Rectal smooth muscle tissue (tissue), 1 donor: ENCODE data around the gene RBM20.

ENCODE experiments used
- H3K27ac ChIP-seq: one replicate; pipeline ENCODE4 v1.7.0; 2013; ENCODE audit warnings: low read depth, low read length, inconsistent platforms
- H3K27me3 ChIP-seq: one replicate; pipeline ENCODE4 v1.7.0; 2013; ENCODE audit warnings: low read length; ENCODE audit not compliant: control insufficient read depth, insufficient read depth
- H3K36me3 ChIP-seq: one replicate; pipeline ENCODE4 v1.7.0; 2013; ENCODE audit warnings: low read length; ENCODE audit not compliant: control insufficient read depth, insufficient read depth
- H3K4me1 ChIP-seq: one replicate; pipeline ENCODE4 v1.7.0; 2013; ENCODE audit warnings: low read length; ENCODE audit not compliant: control insufficient read depth, insufficient read depth
- H3K4me3 ChIP-seq: one replicate; pipeline ENCODE4 v1.7.0; 2013; ENCODE audit warnings: low read length
- H3K9ac ChIP-seq: one replicate; pipeline ENCODE4 v1.7.0; 2013; ENCODE audit warnings: low read length

Gene RBM20

GRCh38 chr10:110818311-110819256 is 174.4 kb downstream of the RBM20 start:
- Histone ChIP-seq H3K4me3 (no peak overlapping the region), H3K27ac (peak overlapping the region; percentile 81), H3K9ac (no peak overlapping the region), H3K27me3 (no peaks in the 10 kb centered on the region), H3K4me1 (peaks cover 51% of the 10 kb centered on the region), H3K36me3 (no peaks in the 10 kb centered on the region)

- Histone ChIP-seq H3K27ac (peak overlapping the region; percentile 81), H3K4me1 (peaks cover 60% of the 10 kb centered on the region), H3K9ac (no peak overlapping the region), H3K4me3 (no peak overlapping the region), H3K27me3 (no peaks in the 10 kb centered on the region), H3K36me3 (no peaks in the 10 kb centered on the region)
Observed at GRCh38 chr10:110820321-110820814, 176.2 kb downstream of the RBM20 start.

- no peak overlapping the region for H3K9ac ChIP-seq
- H3K4me3 ChIP-seq = peak overlapping the region; percentile 16
- peak overlapping the region; percentile 81 for H3K27ac ChIP-seq
- H3K27me3 ChIP-seq = no peaks in the 10 kb centered on the region
- no peaks in the 10 kb centered on the region for H3K36me3 ChIP-seq
- peaks cover 64% of the 10 kb centered on the region for H3K4me1 ChIP-seq
Observed at GRCh38 chr10:110821508-110821907, 177.4 kb downstream of the RBM20 start.

- H3K27ac ChIP-seq = peak overlapping the region; percentile 81
- H3K4me3 ChIP-seq = no peak overlapping the region
- H3K4me1 ChIP-seq = peaks cover 65% of the 10 kb centered on the region
- no peaks in the 10 kb centered on the region for H3K27me3 ChIP-seq
- no peaks in the 10 kb centered on the region for H3K36me3 ChIP-seq
- H3K9ac ChIP-seq = no peak overlapping the region
Observed at GRCh38 chr10:110822035-110822711, 178.0 kb downstream of the RBM20 start.

GRCh38 chr10:110822712-110823311 is 178.7 kb downstream of the RBM20 start:
- H3K27me3 ChIP-seq = no peaks in the 10 kb centered on the region
- peak overlapping the region; percentile 81 for H3K27ac ChIP-seq
- H3K9ac ChIP-seq = no peak overlapping the region
- H3K4me3 ChIP-seq = no peak overlapping the region
- H3K36me3 ChIP-seq = no peaks in the 10 kb centered on the region
- peaks cover 71% of the 10 kb centered on the region for H3K4me1 ChIP-seq

- Histone ChIP-seq H3K4me1 (peaks cover 74% of the 10 kb centered on the region), H3K36me3 (no peaks in the 10 kb centered on the region), H3K9ac (no peak overlapping the region), H3K4me3 (no peak overlapping the region), H3K27ac (peak overlapping the region; percentile 64), H3K27me3 (no peaks in the 10 kb centered on the region)
Observed at GRCh38 chr10:110824152-110824441, 180.0 kb downstream of the RBM20 start.

- Histone ChIP-seq H3K27me3 (no peaks in the 10 kb centered on the region), H3K27ac (peak overlapping the region; percentile 64), H3K4me1 (peaks cover 73% of the 10 kb centered on the region), H3K9ac (no peak overlapping the region), H3K4me3 (no peak overlapping the region), H3K36me3 (no peaks in the 10 kb centered on the region)
Observed at GRCh38 chr10:110824660-110825059, 180.5 kb downstream of the RBM20 start.

- peaks cover 69% of the 10 kb centered on the region for H3K4me1 ChIP-seq
- peak overlapping the region; percentile 87 for H3K27ac ChIP-seq
- H3K4me3 ChIP-seq = no peak overlapping the region
- no peaks in the 10 kb centered on the region for H3K27me3 ChIP-seq
- H3K9ac ChIP-seq = no peak overlapping the region
- no peaks in the 10 kb centered on the region for H3K36me3 ChIP-seq
Observed at GRCh38 chr10:110825508-110825907, 181.4 kb downstream of the RBM20 start.

- H3K4me1 ChIP-seq = peaks cover 50% of the 10 kb centered on the region
- peak overlapping the region; percentile 87 for H3K27ac ChIP-seq
- no peak overlapping the region for H3K4me3 ChIP-seq
- H3K9ac ChIP-seq = no peak overlapping the region
- no peaks in the 10 kb centered on the region for H3K36me3 ChIP-seq
- no peaks in the 10 kb centered on the region for H3K27me3 ChIP-seq
Observed at GRCh38 chr10:110827410-110827809, 183.3 kb downstream of the RBM20 start.

GRCh38 chr10:110827875-110828274 is 183.7 kb downstream of the RBM20 start:
- Histone ChIP-seq H3K36me3 (no peaks in the 10 kb centered on the region), H3K4me3 (no peak overlapping the region), H3K27me3 (no peaks in the 10 kb centered on the region), H3K9ac (no peak overlapping the region), H3K4me1 (peaks cover 46% of the 10 kb centered on the region), H3K27ac (peak overlapping the region; percentile 87)

GRCh38 chr10:110828525-110828924 is 184.4 kb downstream of the RBM20 start:
- no peaks in the 10 kb centered on the region for H3K36me3 ChIP-seq
- H3K4me1 ChIP-seq = peaks cover 40% of the 10 kb centered on the region
- peak overlapping the region; percentile 87 for H3K27ac ChIP-seq

GRCh38 chr10:110829721-110830410 is 185.7 kb downstream of the RBM20 start:
- Histone ChIP-seq H3K4me1 (peaks cover 37% of the 10 kb centered on the region), H3K4me3 (no peak overlapping the region), H3K27me3 (no peaks in the 10 kb centered on the region), H3K27ac (peak overlapping the region; percentile 24), H3K36me3 (no peaks in the 10 kb centered on the region), H3K9ac (no peak overlapping the region)

More at GRCh38 chr10:110828525-110828924, 184.4 kb downstream of the RBM20 start:
- H3K4me3 ChIP-seq = no peak overlapping the region
- no peaks in the 10 kb centered on the region for H3K27me3 ChIP-seq
- H3K9ac ChIP-seq = no peak overlapping the region
